GM19351 (cell line): ENCODE data around the gene ACSM3.
"Not testable (repeated sequence)": the region's sequence is repeated elsewhere in the genome, so short reads cannot be mapped to it uniquely, and the experiment has no call there.

ENCODE experiments used
- ATAC-seq: cut with Tn5 transposase; IDR thresholded peaks from one replicate; pipeline ENCODE4 v1.9.1; 2021; ENCODE audit warnings: mild to moderate bottlenecking, moderate library complexity; ENCODE audit not compliant: unreplicated experiment

ACSM3 gene

GRCh38 chr16:20755238-20755637, 8.6 kb upstream of the ACSM3 start:
- ATAC-seq: no peak

GRCh38 chr16:20755799-20756198, 8.0 kb upstream of the ACSM3 start:
- ATAC-seq: not testable (repeated sequence)

- no peak for ATAC-seq
Measured at GRCh38 chr16:20760346-20760745, 3.5 kb upstream of the ACSM3 start.

GRCh38 chr16:20761175-20761574, 2.6 kb upstream of the ACSM3 start:
- ATAC-seq: no peak

- no peak for ATAC-seq
Measured at GRCh38 chr16:20762404-20763123, 1.2 kb upstream of the ACSM3 start.

- not testable (repeated sequence) for ATAC-seq
Measured at GRCh38 chr16:20764448-20764847, 634 bp downstream of the ACSM3 start.

GRCh38 chr16:20765732-20766131, 1.9 kb downstream of the ACSM3 start:
- no peak for ATAC-seq

GRCh38 chr16:20766294-20766693, 2.5 kb downstream of the ACSM3 start:
- ATAC-seq: no peak

GRCh38 chr16:20767577-20767976, 3.8 kb downstream of the ACSM3 start:
- ATAC-seq: no peak

GRCh38 chr16:20768121-20768520, 4.3 kb downstream of the ACSM3 start:
- ATAC-seq: no peak

- ATAC-seq: no peak
Measured at GRCh38 chr16:20768818-20769217, 5.0 kb downstream of the ACSM3 start.

- no peak for ATAC-seq
Measured at GRCh38 chr16:20773679-20774078, 9.9 kb downstream of the ACSM3 start.

- ATAC-seq: peak; percentile 79
Measured at GRCh38 chr16:20774703-20775362, 11.0 kb downstream of the ACSM3 start.

GRCh38 chr16:20781697-20782096, 17.9 kb downstream of the ACSM3 start:
- no peak for ATAC-seq

GRCh38 chr16:20782470-20782869, 18.7 kb downstream of the ACSM3 start:
- ATAC-seq: no peak

GRCh38 chr16:20784204-20784603, 20.4 kb downstream of the ACSM3 start:
- no peak for ATAC-seq

- ATAC-seq: no peak
Measured at GRCh38 chr16:20789130-20789529, 25.3 kb downstream of the ACSM3 start.

- no peak for ATAC-seq
Measured at GRCh38 chr16:20791923-20792612, 28.3 kb downstream of the ACSM3 start.

- ATAC-seq: no peak
Measured at GRCh38 chr16:20798364-20798763, 34.5 kb downstream of the ACSM3 start.

- no peak for ATAC-seq
Measured at GRCh38 chr16:20799599-20799998, 35.8 kb downstream of the ACSM3 start.

- ATAC-seq: no peak
Measured at GRCh38 chr16:20801278-20801677, 37.5 kb downstream of the ACSM3 start.

GRCh38 chr16:20803192-20803560, 39.4 kb downstream of the ACSM3 start:
- no peak for ATAC-seq
